Iris pigment epithelial cell (primary cell): ENCODE results near the gene RAB6B.

ENCODE experiments used
- DNase-seq: peaks from one replicate; pipeline ENCODE4 v3.0.0-alpha.2; 2011; ENCODE audit warnings: low read depth

Gene RAB6B

DNA sequence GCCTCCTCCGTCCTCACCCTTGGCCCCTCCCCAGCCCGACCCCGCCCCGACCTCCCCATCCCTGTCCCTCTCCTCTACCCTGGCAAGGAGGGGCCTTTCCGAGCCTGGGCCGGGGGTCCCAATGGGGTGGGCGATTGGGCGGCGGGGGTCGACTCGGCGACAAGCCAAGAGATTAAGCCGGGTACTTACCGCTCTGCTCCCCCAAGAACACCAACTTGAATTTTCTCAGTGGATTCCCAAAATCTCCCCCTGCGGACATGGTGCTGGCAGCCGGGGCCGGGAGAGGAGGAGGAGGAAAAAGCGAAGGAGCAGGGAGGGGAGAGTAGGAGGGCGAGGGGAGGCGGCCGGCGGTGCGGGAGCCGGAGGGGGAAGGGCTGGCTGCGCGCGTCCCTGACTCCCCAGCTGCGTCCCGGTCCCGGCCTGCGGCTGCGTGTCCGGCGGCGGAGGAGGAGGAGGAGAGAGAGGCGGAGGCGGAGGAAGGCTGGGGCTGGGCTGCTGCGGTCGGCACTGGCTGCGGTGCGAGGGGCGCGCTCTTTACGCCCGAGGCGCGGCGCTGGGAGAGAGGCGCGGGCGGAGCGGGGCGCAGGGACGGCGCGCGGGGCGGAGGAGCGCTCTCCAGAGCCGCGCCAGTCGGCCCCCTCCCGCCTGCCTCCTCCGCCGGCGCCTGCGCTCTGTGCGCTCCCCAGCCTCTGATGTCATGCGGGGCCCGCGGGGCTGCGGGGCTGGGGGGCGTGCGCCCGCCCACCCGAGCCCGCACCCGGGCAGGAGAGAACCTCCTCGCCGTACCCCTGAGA lies at the start of gene RAB6B:
Gene RAB6B (minus strand): TSS at position 675 of the 794 bp plus-strand sequence. CDS start 416 bp downstream, at position 259.
- peak; percentile 58 for DNase-seq

GRCh38 chr3:133944641-133945380 lies 49.1 kb upstream of the RAB6B start:
- DNase-seq: peak; percentile 90

GRCh38 chr3:133944181-133944580 lies 48.5 kb upstream of the RAB6B start:
- peak; percentile 62 for DNase-seq

- DNase-seq: peak; percentile 98
Observed at GRCh38 chr3:133943639-133944141, 48.0 kb upstream of the RAB6B start.

- no peak for DNase-seq
Observed at GRCh38 chr3:133943031-133943535, 47.4 kb upstream of the RAB6B start.

- peak; percentile 74 for DNase-seq
Observed at GRCh38 chr3:133941415-133941821, 45.7 kb upstream of the RAB6B start.

DNA sequence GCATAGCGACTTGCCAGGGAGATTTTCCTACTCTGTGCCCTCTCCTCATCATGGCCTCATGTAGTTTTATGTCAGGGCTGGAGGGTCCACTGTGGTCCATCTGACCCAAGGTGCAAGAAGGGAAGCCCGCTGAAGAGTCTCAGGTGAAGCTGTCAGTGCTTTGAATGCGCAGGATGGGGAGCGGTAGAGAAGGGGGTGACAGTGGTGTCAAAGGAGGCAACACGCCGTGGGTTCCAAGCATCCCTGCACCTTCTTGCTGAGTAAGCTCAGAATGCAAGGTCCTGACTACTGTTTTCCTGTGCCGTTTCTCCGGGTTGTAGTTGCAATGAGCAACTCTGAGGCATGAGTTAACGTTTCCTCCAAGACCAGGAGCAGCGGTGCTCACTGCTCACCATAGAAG lies 44.9 kb upstream of the RAB6B start:
- no peak for DNase-seq

DNA sequence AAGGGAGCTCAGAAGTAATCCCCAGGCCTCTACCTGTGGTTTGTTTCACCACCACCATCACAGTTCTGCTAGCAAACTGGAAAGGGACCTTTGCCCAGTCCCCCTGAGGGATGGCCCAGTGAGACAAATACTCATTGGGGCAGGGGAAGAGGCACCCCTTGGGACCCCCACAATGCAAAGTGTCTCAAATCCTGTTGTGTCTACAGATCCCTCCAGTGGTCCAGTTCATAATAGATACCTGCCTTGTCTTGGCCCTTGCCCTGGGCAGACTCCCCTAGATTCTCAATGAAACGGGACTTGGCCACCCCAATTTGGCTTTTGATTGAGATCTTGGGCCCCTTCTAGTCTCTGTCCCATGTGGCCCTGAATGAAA lies 43.8 kb upstream of the RAB6B start:
- DNase-seq: no peak

DNA sequence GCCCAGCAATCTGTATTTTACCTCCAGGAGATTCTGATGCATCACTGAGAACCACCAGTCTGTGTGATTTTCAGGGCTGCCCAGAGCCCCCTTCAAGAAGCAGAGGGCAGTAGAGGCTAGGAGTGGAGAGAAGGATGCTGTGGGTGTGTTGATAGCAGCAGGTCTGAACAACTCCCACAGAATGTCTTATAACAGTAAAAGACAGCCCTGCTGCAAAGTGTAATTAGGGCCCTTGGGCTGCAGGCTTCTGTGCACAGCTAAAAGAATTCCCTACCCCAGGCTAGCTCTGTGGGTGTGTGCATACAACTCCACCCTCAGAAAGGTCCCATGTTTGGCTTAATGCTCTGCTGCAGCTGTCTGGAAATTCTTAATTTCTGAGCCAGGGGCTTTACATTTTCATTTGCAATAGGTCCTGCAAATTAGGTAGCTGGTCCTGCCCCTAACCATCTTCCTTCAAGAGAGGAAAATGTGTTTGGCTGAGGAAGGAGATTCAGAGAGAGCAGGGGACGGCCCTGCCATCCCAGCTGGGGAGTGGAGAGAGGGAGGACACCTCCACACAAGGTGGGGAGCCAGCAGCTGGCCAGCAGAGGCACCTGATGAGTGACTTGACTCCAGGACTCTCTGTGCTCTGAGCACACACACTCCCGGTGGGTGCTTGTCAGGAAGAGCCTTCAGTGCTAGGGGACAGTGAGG lies 43.2 kb upstream of the RAB6B start:
- DNase-seq: peak; percentile 21

- no peak for DNase-seq
Observed at GRCh38 chr3:133937756-133938601, 42.3 kb upstream of the RAB6B start.

GRCh38 chr3:133937061-133937686 lies 41.5 kb upstream of the RAB6B start:
- no peak for DNase-seq

DNA sequence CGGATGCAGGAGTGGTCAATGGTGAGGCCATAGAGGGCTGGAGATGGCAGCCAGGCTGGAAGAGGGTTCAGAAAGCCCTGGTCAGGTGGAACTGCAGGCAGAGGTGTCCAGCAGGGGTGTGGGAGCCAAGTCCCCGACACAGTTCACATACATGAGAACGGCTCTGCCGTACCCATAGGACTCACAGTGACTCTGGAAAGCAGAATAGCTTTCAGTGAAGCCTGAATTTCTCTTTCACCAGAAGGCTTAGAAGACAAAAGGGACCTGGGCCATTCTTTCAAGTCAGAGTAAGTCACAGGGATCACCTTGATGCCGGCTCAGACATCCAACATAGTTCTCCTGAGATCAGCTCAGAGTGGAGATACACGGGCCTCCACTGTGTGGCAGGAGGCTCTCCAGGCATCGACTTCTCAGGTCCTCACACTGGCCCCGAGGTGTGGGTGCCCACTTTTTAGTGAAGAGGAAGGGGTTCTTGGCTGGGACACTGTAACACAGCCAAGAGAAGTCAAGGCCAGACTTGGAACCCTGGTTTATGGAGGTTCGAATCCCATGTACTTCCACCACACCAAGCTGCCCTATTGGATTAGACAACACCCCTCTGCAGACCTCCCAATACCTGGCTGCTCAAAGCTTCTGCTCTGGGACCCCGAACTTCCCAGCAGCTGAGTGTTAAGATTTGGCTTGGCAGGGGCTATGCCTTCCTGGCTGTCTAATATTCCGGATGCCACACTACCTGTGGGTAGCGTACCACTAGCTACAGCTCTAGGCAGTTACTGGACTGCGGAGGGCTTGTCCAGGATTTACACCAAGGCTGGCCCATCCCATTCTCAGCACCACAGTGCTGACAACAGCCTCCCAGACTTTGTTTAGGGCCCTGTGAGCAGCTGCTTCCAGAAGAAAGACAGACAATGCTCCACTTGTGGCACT lies 40.4 kb upstream of the RAB6B start:
- DNase-seq: no peak

- DNase-seq: no peak
Observed at GRCh38 chr3:133934996-133935842, 39.5 kb upstream of the RAB6B start.

- no peak for DNase-seq
Observed at GRCh38 chr3:133934073-133934970, 38.6 kb upstream of the RAB6B start.

DNA sequence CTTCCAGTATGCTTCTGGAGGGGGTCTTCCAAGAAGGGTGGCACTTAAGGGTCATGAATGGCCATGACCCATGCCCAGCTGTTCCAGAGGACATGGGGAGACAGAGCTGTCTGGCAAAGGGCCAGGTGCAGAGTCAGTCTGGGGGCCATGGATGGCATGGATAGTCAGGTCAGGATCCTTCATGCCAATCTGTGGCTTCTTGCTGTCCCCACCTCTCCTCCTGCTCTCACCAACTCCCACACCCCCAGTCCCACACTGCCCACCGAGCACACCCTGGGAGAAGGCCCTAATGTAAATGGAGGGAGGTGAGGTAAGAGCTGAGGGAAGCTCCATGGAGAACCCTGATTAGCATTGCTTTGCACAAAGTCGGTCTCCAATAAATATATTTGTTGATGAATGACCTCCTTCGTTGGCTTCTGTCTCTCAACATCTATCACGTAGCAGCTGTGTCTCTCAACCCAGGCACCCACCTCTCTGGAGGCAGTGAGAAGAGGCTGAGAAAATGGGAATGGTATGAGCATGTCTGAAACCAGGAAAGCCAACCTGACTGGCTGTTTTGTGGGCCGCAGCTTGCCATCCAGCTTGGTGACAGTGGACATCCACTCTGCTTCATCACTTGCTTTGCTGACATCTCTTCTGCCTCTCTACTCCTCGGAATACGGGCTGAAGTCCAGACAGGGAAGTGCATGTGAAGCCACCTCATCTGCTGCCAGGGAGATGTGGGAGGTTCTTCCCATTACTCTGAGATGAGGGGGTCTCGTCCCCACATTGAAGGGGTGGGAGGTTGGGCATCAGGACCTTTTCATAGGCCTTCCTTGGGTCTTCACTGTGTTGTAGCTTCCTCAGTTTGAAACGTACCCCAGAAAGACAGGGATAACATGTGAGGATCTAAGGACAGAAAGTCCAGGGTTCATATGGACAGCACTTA lies 37.7 kb upstream of the RAB6B start:
- DNase-seq: no peak

DNA sequence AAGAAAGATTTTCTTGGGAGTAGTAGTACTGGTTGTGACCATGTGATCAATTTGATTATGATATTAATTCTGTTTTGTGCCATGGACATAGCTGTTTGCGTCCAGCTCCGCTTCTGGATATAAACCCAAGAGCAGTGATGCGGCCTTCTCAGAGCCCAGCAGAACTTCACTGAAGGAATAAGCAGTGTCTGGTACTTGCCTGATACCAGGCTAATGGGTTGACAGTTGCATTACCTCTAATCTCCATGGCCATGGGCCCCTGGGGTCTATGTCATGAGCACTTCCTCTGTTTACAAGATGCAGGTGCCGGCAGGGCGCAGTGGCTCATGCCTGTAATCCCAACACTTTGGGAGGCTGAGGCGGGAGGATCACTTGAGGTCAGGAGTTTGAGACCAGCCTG lies 36.3 kb upstream of the RAB6B start:
- no peak for DNase-seq

DNA sequence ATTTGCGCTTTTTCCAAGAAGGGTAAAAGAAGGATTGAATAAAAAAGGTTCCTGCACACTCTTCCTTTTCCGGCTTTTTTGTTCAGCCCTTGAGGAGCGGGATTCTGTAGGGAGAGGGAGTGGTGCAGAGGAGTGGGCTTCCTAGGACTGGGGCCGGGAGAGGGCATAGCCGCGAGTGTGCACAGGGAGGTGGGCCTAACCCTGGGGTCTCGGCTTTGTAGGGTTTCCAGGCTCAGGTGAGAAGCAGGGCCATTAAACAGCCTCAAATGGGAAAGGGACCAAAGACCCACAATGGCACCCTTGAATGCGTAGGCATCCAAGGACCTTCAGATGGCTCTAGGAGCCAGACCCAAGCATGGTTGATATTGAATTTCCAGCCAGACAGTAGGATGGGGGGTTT lies 35.4 kb upstream of the RAB6B start:
- DNase-seq: no peak
